NCI-H82 treated with DMSO at 0.1 percent for 48 hours (cell line): ENCODE results near the gene TRRAP.

ENCODE experiments used
- DNase-seq: peaks from one replicate; lab custom pipeline; 2025; ENCODE audit not compliant: unreplicated experiment; lab: John Stamatoyannopoulos, UW

The TRRAP gene

GRCh38 chr7:99004216-99004615 is 125.9 kb downstream of the TRRAP start:
- no peak for DNase-seq

GRCh38 chr7:99004781-99005500 is 126.6 kb downstream of the TRRAP start:
- DNase-seq = no peak

GRCh38 chr7:99005776-99006175 is 127.4 kb downstream of the TRRAP start:
- DNase-seq = no peak

GRCh38 chr7:99006739-99007424 is 128.6 kb downstream of the TRRAP start:
- DNase-seq = no peak

- DNase-seq = no peak
Measured at GRCh38 chr7:99008181-99008631, 129.9 kb downstream of the TRRAP start.

- no peak for DNase-seq
Measured at GRCh38 chr7:99008921-99009530, 130.7 kb downstream of the TRRAP start.

- DNase-seq = no peak
Measured at GRCh38 chr7:99010281-99010680, 131.9 kb downstream of the TRRAP start.

- no peak for DNase-seq
Measured at GRCh38 chr7:99011341-99011705, 133.0 kb downstream of the TRRAP start.

- DNase-seq = no peak
Measured at GRCh38 chr7:99011706-99012404, 133.5 kb downstream of the TRRAP start.

- DNase-seq = no peak
Measured at GRCh38 chr7:99012722-99013121, 134.4 kb downstream of the TRRAP start.

GRCh38 chr7:99013266-99014112 is 135.2 kb downstream of the TRRAP start:
- DNase-seq = no peak

GRCh38 chr7:99014113-99014985 is 136.0 kb downstream of the TRRAP start:
- no peak for DNase-seq

GRCh38 chr7:99016196-99016595 is 137.9 kb downstream of the TRRAP start:
- no peak for DNase-seq

GRCh38 chr7:99019523-99020412 is 141.4 kb downstream of the TRRAP start:
- DNase-seq = no peak

- DNase-seq = no peak
Measured at GRCh38 chr7:99020413-99020715, 142.0 kb downstream of the TRRAP start.

- no peak for DNase-seq
Measured at GRCh38 chr7:99021941-99022560, 143.7 kb downstream of the TRRAP start.

GRCh38 chr7:99024066-99024465 is 145.7 kb downstream of the TRRAP start:
- DNase-seq = no peak

GRCh38 chr7:99027241-99027640 is 148.9 kb downstream of the TRRAP start:
- DNase-seq = no peak
